GM19328 (cell line): ENCODE measurements around the gene RIPK1.
"Not testable (repeated sequence)": the region's sequence is repeated elsewhere in the genome, so short reads cannot be mapped to it uniquely, and the experiment has no call there.

ENCODE experiments used
- ATAC-seq: cut with Tn5 transposase; IDR thresholded peaks from one replicate; pipeline ENCODE4 v1.9.1; 2021; ENCODE audit warnings: mild to moderate bottlenecking, moderate library complexity; ENCODE audit not compliant: unreplicated experiment

RIPK1 gene

GRCh38 chr6:3068329-3069214, at the start of gene RIPK1:
TSS of gene RIPK1 (plus strand) at chr6:3068494. CDS start at chr6:3076824, 8,330 bp downstream.
- ATAC-seq: peak; percentile 70

GRCh38 chr6:3019065-3019464, 49.2 kb upstream of the RIPK1 start:
- no peak for ATAC-seq

GRCh38 chr6:3019749-3020320, 48.5 kb upstream of the RIPK1 start:
- no peak for ATAC-seq

GRCh38 chr6:3020976-3021598, 47.2 kb upstream of the RIPK1 start:
- not testable (repeated sequence) for ATAC-seq

- no peak for ATAC-seq
These were observed 45.3 kb upstream of the RIPK1 start for GRCh38 chr6:3022765-3023662.

- peak; percentile 56 for ATAC-seq
These were observed 44.4 kb upstream of the RIPK1 start for GRCh38 chr6:3023663-3024483.

- ATAC-seq: peak; percentile 61
These were observed 41.3 kb upstream of the RIPK1 start for GRCh38 chr6:3026791-3027626.

GRCh38 chr6:3028156-3028555, 40.1 kb upstream of the RIPK1 start:
- not testable (repeated sequence) for ATAC-seq

GRCh38 chr6:3031857-3032640, 36.2 kb upstream of the RIPK1 start:
- ATAC-seq: no peak

GRCh38 chr6:3032986-3033385, 35.3 kb upstream of the RIPK1 start:
- no peak for ATAC-seq

GRCh38 chr6:3033652-3034051, 34.6 kb upstream of the RIPK1 start:
- ATAC-seq: no peak

- no peak for ATAC-seq
These were observed 32.9 kb upstream of the RIPK1 start for GRCh38 chr6:3035397-3035796.

GRCh38 chr6:3036861-3037637, 31.2 kb upstream of the RIPK1 start:
- no peak for ATAC-seq

- ATAC-seq: no peak
These were observed 30.5 kb upstream of the RIPK1 start for GRCh38 chr6:3037638-3038365.

GRCh38 chr6:3039384-3039783, 28.9 kb upstream of the RIPK1 start:
- no peak for ATAC-seq

- ATAC-seq: no peak
These were observed 27.1 kb upstream of the RIPK1 start for GRCh38 chr6:3041147-3041546.

GRCh38 chr6:3041606-3042005, 26.7 kb upstream of the RIPK1 start:
- ATAC-seq: no peak
